ENCODE data around the gene SNX8. TPM values are rescaled to one million over a fixed set of nuclear protein-coding genes. Genes with fewer than 3 reads are reported as not detected.

SNX8 gene
- total and polyA plus RNA-seq, 8 donors: 7.1 to 16.1 (median 11.7) TPM

DNA sequence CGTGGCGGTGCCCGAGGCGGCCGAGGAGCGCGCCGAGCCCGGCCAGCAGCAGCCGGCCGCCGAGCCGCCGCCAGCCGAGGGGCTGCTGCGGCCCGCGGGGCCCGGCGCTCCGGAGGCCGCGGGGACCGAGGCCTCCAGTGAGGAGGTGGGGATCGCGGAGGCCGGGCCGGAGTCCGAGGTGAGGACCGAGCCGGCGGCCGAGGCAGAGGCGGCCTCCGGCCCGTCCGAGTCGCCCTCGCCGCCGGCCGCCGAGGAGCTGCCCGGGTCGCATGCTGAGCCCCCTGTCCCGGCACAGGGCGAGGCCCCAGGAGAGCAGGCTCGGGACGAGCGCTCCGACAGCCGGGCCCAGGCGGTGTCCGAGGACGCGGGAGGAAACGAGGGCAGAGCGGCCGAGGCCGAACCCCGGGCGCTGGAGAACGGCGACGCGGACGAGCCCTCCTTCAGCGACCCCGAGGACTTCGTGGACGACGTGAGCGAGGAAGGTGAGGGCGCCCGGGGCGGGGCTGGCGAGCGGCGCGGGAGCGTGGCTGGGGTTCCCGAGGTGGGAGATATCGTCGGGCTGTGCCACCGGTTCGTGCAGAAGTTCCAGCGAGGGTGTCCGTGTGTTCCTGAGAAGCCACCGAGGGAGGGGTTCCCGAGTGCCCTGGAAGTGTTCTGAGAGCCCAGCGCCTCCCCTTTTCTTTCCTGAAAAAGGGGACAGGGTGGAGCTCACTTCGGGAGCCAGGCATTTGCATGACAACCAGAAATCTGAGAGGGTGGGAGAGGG, 40.9 kb upstream of the SNX8 start:
- Histone ChIP-seq H3K4me3 (peak overlapping the region; percentile 89 to 100 (median 99)), H3K36me3 (no peaks in the 10 kb centered on the region), H3K9me3 (no peaks in the 10 kb centered on the region), H3K27me3 (no peaks in the 10 kb centered on the region), H3K4me1 (peaks cover 10 to 30% (median 23%) of the 10 kb centered on the region in 3 donors), H3K27ac (peak overlapping the region; percentile 57 to 100 (median 99))
- intact Hi-C loops (cut with DNase I): no loop called here
- TF ChIP-seq, protein P1, sequence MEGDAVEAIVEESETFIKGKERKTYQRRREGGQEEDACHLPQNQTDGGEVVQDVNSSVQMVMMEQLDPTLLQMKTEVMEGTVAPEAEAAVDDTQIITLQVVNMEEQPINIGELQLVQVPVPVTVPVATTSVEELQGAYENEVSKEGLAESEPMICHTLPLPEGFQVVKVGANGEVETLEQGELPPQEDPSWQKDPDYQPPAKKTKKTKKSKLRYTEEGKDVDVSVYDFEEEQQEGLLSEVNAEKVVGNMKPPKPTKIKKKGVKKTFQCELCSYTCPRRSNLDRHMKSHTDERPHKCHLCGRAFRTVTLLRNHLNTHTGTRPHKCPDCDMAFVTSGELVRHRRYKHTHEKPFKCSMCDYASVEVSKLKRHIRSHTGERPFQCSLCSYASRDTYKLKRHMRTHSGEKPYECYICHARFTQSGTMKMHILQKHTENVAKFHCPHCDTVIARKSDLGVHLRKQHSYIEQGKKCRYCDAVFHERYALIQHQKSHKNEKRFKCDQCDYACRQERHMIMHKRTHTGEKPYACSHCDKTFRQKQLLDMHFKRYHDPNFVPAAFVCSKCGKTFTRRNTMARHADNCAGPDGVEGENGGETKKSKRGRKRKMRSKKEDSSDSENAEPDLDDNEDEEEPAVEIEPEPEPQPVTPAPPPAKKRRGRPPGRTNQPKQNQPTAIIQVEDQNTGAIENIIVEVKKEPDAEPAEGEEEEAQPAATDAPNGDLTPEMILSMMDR (IDR thresholded peaks at IDR 0.05): no peak
- DNase-seq: peak in 4 of 6 donors; percentile 28 to 82 (median 55)
- WGBS, 2 donors: 0 to 1% methylated on average over 63 to 92 of the region's 92 CpGs
- no peak for FAIRE-seq
- ATAC-seq: no peak

DNA sequence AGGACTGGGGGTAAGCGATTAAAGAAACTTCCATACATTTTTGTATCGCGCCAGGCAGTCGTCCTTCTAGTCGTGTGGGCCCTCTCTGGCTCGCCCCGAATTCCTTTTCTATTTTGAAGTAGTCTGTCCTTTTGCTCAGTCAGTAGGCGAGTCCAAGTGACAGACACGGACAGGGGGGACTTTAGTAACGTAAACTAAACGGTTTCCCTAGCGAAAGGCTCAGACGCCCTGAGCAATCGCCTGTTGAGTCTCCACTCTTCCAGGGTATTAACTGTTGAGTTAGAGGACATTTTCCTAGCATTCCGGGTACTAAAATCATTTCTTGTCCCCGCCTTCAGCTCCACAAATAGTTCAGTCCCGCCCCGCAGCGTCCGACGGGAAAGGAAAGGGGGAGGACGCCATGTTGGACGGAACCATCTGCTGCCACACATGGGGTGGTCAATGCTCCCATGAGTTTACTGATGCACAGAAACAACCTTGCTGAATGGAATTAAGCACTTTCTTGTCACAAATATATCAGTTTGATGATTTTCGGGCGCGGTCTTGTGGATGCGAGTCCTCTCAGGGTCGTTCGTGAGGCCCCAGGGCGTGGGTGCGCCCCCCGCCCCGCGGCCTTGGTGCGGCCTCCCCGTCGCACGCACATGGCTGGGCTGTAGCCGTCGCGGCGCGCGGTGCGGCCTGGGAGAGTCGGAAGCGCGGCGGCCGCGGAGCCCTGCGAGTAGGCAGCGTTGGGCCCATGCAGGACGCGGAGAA, 40.1 kb upstream of the SNX8 start, which contains the start of gene EIF3B:
TSS of gene EIF3B (plus strand) at position 642 of the 753 bp plus-strand sequence. CDS start at position 737, 95 bp downstream.
- peak; percentile 86 to 93 (median 90) for DNase-seq

DNA sequence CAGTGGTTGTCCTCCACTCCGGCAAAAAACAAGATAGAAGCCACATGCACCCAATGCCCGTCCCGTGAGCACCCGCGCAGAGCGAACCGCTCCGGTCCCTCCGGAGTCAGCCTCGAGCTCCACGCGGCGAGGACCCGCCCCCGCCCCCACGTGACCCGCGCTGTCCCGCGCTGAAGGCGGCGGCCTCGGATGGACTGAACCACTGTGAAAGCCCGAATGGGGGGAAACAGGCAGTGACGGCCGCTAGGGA, 39.6 kb upstream of the SNX8 start:
- no peak for FAIRE-seq
- TF ChIP-seq, protein P1 (IDR thresholded peaks at IDR 0.05): no peak
- Histone ChIP-seq H3K36me3 (no peaks in the 10 kb centered on the region), H3K4me1 (peaks cover 8 to 24% (median 23%) of the 10 kb centered on the region in 3 donors), H3K27ac (peak overlapping the region; percentile 99 to 100 (median 100)), H3K4me3 (peak overlapping the region; percentile 89 to 100 (median 99)), H3K9me3 (no peaks in the 10 kb centered on the region), H3K27me3 (no peaks in the 10 kb centered on the region)
- peak; percentile 86 to 94 (median 88) for ATAC-seq
- WGBS, 2 donors: 0% methylated on average over 25 to 26 of the region's 26 CpGs
- intact Hi-C loops (cut with DNase I): no loop called here
- DNase-seq: peak; percentile 85 to 94 (median 90)

More for the DNA sequence above, 40.1 kb upstream of the SNX8 start, which contains the start of gene EIF3B:
- no peaks in the 10 kb centered on the region for H3K27me3 ChIP-seq
- TF ChIP-seq, protein P1 (IDR thresholded peaks at IDR 0.05): no peak
- no peaks in the 10 kb centered on the region for H3K9me3 ChIP-seq
- 0% methylated on average over 39 to 55 of the region's 55 CpGs for WGBS, 2 donors
- peak within 1 kb of the TSS; percentile 99 to 100 (median 100) for H3K27ac ChIP-seq
- FAIRE-seq: no peak
- intact Hi-C loops (cut with DNase I): no loop called here
- H3K36me3 ChIP-seq: no peaks in the 10 kb centered on the region
- H3K4me3 ChIP-seq: peak within 1 kb of the TSS; percentile 89 to 100 (median 99)
- ATAC-seq: peak; percentile 90 to 95 (median 92)
- H3K4me1 ChIP-seq: peaks cover 10 to 26% (median 23%) of the 10 kb centered on the region in 3 donors

DNA sequence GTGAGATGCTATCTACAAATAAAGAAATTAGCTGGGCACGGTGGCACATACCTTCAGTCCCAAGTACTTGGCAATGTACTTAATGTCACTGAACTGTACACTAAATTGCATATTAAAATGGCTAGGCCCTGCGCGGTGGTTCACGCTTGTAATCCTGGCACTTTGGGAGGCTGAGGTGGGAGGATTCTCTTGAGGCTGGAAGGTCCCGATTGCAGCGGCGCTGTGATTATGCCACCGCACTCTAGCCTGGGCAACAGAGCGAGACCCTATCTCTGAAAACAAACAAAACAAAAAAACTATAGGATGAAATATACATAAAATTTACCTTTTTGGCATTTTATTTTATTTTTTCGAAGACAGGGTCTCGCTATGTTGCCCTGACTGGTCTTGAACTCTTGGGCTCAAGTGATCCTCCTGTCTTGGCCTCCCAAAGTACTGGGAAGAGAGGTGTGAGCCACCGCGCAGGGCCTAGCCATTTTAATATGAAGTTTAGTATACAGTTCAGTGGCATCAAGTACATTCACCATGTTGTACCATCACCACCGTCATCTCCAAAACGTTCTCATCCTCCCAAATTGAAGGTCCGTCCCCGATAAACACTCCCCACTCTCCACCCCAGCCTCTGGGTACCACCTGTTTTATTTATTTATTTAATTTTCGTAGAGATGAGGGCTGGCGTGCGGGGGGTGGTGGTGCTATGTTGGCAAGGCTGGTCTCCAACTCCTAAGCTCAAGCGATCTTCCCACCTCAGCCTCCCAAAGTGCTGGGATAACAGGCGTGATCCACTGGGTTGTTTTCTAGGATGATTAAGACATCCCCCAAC, 39.1 kb upstream of the SNX8 start:
- Histone ChIP-seq H3K36me3 (no peaks in the 10 kb centered on the region), H3K4me3 (peak overlapping the region; percentile 89 to 100 (median 99)), H3K27me3 (no peaks in the 10 kb centered on the region), H3K9me3 (no peaks in the 10 kb centered on the region), H3K4me1 (peaks cover 6 to 23% (median 18%) of the 10 kb centered on the region in 3 donors), H3K27ac (peak overlapping the region; percentile 99 to 100 (median 100))
- intact Hi-C loops (cut with DNase I): no loop called here
- ATAC-seq (peak in 2 of 4 donors; percentile 1 to 5), DNase-seq (no peak), FAIRE-seq (no peak)
- WGBS, 2 donors: 53 to 61% methylated on average over 22 of the region's 22 CpGs
- TF ChIP-seq, protein P1 (IDR thresholded peaks at IDR 0.05): no peak
